Mucosa of stomach (tissue), 1 donor: ENCODE data around the gene SYMPK.

ENCODE experiments used
- H3K27me3 ChIP-seq: one replicate; pipeline ENCODE4 v1.7.0; 2013; ENCODE audit warnings: mild to moderate bottlenecking, low read length; ENCODE audit not compliant: control insufficient read depth, insufficient read depth
- H3K36me3 ChIP-seq: one replicate; pipeline ENCODE4 v1.7.0; 2013; ENCODE audit warnings: low read length; ENCODE audit not compliant: control insufficient read depth, insufficient read depth
- H3K4me1 ChIP-seq: one replicate; pipeline ENCODE4 v1.7.0; 2013; ENCODE audit warnings: mild to moderate bottlenecking, low read length; ENCODE audit not compliant: control insufficient read depth, insufficient read depth
- H3K4me3 ChIP-seq: one replicate; pipeline ENCODE4 v1.7.0; 2013; ENCODE audit warnings: low read length
- H3K9ac ChIP-seq: one replicate; pipeline ENCODE4 v1.7.0; 2013; ENCODE audit warnings: mild to moderate bottlenecking, low read length, moderate library complexity
- H3K9me3 ChIP-seq: one replicate; pipeline ENCODE4 v1.7.0; 2013; ENCODE audit warnings: mild to moderate bottlenecking, low read length, moderate library complexity; ENCODE audit not compliant: control insufficient read depth
- donor health status: Pancreatic carcinoma.

Gene SYMPK

GRCh38 chr19:45785097-45785496 lies 77.8 kb downstream of the SYMPK start:
- Histone ChIP-seq H3K9me3 (no peaks in the 10 kb centered on the region), H3K36me3 (no peaks in the 10 kb centered on the region), H3K27me3 (peaks cover 9% of the 10 kb centered on the region), H3K4me3 (no peak overlapping the region), H3K9ac (no peak overlapping the region), H3K4me1 (peaks cover 21% of the 10 kb centered on the region)

DNA sequence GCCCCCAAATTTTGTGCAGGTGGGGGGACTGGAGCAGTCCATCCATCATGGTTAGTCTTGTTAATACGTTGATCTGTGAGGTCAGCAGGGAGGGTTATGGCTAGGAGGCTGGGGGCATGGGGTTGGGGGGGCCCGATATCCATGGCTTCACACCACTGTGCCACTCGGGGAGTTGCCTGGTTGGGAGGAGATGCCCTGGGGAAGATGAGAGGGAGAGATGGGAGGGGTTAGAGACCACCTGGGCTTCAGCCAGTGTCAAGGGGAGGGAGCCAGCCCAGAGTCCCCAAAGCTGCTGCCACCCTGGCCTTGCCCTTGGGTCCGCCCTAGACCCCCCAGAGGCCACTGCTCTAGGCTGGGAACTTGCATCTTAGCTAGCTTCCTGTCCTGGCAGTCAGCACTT lies 78.9 kb downstream of the SYMPK start:
- Histone ChIP-seq H3K4me1 (peaks cover 30% of the 10 kb centered on the region), H3K4me3 (no peak overlapping the region), H3K36me3 (no peaks in the 10 kb centered on the region)

DNA sequence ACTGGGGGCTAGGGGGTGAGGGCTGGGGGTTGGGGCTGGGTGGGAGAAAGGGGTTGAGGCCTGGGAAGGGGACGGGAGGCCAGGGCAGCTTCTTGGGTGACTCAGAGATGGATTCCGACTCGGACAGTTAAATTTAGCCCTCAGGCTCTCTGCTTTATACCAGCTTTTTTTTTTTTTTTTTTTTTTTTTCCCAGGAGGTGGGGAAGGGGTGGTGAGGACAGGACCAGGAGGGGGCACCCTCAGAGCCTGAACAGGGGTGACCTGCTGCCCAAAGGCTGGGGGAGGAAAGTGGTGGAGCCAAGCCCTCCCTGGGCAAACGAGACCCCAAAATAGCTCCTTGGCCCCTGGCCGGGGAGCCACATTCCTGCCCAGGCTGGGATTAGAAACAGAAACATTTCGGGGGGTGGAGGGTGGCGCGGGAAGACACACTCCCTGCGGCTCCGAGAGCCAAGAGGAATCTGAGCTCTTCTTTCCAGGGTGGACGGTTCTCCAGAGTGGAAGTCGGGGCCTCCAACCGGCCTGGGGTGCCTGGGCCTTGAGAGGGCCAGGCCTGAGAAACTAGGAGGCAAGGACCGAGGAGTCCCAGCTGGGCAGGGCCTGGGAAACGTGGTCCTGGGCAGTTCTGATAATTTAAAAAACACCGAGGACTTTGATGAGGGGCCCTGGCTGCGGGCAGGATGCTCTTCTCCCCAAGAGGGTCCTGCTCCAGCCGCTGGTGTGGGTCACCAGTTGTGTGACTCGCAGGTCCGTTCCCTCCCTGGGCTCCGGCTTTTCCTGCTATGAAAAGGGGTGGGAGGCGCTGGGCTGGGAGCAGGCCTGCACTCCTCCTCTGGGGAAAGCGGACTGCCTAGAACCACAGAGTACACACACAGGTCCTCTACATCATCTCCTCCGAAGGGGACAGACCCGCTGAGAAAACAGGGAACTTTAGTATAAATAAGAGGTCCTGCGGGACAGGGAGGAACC lies 79.8 kb downstream of the SYMPK start:
- peaks cover 9% of the 10 kb centered on the region for H3K27me3 ChIP-seq
- no peaks in the 10 kb centered on the region for H3K36me3 ChIP-seq
- peaks cover 40% of the 10 kb centered on the region for H3K4me1 ChIP-seq
- no peak overlapping the region for H3K4me3 ChIP-seq
- H3K9ac ChIP-seq = peak overlapping the region; percentile 22
- no peaks in the 10 kb centered on the region for H3K9me3 ChIP-seq

More for the DNA sequence above, 78.9 kb downstream of the SYMPK start:
- Histone ChIP-seq H3K9ac (no peak overlapping the region), H3K9me3 (no peaks in the 10 kb centered on the region), H3K27me3 (peaks cover 9% of the 10 kb centered on the region)

- no peaks in the 10 kb centered on the region for H3K9me3 ChIP-seq
- peak within 1 kb of the TSS; percentile 34 for H3K9ac ChIP-seq
- peaks cover 14% of the 10 kb centered on the region for H3K27me3 ChIP-seq
- H3K4me1 ChIP-seq = peaks cover 40% of the 10 kb centered on the region
- no peak within 1 kb of the TSS for H3K4me3 ChIP-seq
- H3K36me3 ChIP-seq = peaks cover 9% of the 10 kb centered on the region
Measured at GRCh38 chr19:45782162-45782691, 80.7 kb downstream of the SYMPK start, which contains the start of gene DMPK. TSS of gene DMPK (minus strand) at chr19:45782490. CDS start at chr19:45782352, 138 bp downstream.

DNA sequence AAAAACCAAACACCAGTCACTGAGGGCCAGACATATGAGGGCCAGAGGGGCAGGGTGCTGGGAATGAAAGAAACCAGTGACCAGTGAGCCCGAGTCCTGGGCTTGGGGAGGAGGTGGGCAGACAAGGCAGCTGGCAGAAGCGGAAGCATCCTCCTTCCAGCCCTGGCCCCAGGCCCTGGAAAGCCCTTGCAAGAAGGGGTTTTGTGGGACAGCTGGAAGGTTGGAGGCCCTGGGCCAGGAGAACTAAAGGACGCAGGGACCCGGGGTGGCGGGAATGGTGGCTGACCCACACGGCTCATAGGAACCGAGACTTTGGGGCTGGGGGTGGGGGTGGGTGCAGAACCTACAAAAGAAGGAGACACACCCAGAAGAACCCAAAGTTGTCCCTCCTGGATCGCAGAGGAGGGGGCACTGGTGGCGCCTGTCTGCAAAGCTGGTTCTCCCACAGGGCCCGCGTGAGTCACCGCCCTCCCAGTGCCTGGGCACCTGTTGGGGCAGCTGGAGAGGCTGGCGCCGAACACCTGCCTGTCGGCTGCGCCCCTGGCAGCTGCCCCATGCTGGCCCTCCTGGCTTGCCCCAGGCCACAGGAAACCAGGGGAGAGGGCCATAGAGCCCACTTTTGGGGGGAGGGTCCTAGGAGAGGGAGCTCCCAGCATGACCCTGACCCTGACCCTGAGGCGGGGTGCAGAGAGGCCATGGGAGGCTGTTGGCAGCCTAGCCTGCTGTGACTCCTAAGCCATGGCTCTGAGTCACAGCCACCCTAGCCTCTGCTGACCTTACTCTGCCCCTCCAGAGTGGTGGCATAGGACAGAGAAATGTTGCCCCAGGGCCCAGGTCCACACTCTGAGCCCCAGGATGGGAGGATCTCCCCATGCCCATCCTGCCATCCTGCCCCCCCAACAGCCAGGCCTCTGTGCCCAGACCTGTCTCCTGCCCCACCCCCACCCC lies 81.5 kb downstream of the SYMPK start:
- peaks cover 14% of the 10 kb centered on the region for H3K27me3 ChIP-seq
- no peaks in the 10 kb centered on the region for H3K9me3 ChIP-seq
- H3K4me1 ChIP-seq = peaks cover 40% of the 10 kb centered on the region
- no peak overlapping the region for H3K4me3 ChIP-seq
- H3K9ac ChIP-seq = peak overlapping the region; percentile 34
- peaks cover 16% of the 10 kb centered on the region for H3K36me3 ChIP-seq

DNA sequence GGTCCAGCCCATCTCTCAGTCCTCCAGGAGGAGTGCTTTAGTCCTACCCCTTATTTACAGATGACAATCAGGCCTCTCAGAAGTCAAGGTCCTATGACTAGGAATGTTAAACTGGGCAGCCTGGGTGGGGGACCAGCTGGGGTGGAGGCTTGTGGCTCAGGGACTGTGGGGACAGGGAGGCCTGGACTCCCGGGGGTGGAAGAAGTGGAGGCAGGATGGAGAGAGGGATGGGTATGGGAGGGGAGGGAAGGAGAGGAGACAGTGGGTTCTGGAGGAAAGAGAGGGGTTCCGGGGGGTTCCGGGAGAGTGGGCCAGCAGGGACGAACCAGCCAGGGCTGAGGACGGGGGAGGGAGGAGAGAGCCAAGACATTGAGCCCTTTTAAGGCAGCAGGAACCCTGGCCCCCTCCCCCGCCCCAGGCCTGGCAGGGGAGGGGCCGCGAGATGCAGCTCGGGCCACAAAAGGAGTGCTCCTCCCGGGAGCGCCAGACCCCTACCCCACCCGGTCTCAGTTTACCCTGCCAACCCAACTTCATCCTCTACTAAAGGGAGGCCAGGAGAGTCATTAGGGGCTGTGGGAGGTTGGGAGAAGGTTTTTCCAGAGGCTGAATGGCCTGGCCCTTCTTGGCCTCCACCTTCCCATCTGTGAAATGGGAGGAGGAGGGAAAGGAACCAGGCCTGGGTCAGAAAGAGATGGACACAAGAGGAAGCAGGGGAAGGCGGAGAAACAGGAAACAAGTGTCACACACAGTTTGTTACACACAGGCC lies 82.3 kb downstream of the SYMPK start:
- Histone ChIP-seq H3K9me3 (no peaks in the 10 kb centered on the region), H3K4me1 (peaks cover 40% of the 10 kb centered on the region), H3K9ac (peak overlapping the region; percentile 34), H3K4me3 (no peak overlapping the region), H3K27me3 (peaks cover 14% of the 10 kb centered on the region), H3K36me3 (peaks cover 17% of the 10 kb centered on the region)

- H3K4me3 ChIP-seq = no peak overlapping the region
- H3K4me1 ChIP-seq = peaks cover 40% of the 10 kb centered on the region
- peaks cover 17% of the 10 kb centered on the region for H3K36me3 ChIP-seq
- no peaks in the 10 kb centered on the region for H3K9me3 ChIP-seq
- H3K27me3 ChIP-seq = peaks cover 14% of the 10 kb centered on the region
- peak overlapping the region; percentile 34 for H3K9ac ChIP-seq
Measured at GRCh38 chr19:45780146-45780447, 82.8 kb downstream of the SYMPK start.

DNA sequence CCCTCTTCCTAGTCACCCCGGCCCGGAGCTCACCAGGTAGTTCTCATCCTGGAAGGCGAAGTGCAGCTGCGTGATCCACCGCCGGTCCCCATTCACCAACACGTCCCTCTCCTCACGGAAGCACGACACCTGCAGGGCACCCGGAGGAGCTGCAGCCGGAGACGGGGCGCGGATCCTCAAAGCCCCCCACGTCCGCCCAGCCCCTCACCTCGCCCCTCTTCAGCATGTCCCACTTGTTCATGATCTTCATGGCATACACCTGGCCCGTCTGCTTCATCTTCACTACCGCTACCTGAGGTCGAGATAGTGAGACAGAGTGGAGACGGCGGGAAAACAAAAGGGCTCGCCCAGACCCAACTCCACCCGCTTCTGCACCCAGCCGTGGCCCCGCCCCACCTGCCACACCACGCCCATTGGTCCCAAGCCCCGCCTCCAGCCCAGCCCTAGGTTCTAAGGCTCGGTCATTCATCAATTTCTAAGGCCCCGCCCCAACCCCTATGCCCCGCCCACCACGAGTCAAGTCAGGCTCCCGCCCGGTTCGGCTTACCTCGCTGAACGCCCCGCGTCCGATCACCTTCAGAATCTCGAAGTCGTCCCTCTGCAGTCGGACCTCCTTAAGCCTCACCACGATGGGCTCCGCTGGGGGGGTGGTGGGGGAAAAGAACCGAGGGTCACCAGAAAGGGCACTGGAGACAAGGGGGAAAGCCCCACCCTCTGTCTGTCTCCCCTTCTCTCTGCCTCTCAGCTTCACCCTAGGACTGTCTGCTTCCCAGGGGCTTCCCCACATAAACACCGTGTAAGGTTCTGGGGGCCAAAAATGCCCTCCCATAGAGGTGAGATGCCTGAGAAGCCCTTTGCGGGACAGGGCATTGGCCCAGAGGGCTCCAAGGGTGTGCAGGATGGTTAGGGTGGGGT lies 83.5 kb downstream of the SYMPK start:
- Histone ChIP-seq H3K36me3 (peaks cover 17% of the 10 kb centered on the region), H3K9ac (no peak overlapping the region), H3K27me3 (peaks cover 14% of the 10 kb centered on the region), H3K4me3 (no peak overlapping the region), H3K9me3 (no peaks in the 10 kb centered on the region), H3K4me1 (peaks cover 40% of the 10 kb centered on the region)

GRCh38 chr19:45778010-45778661 lies 84.8 kb downstream of the SYMPK start:
- Histone ChIP-seq H3K27me3 (peaks cover 11% of the 10 kb centered on the region), H3K36me3 (peaks cover 17% of the 10 kb centered on the region)

GRCh38 chr19:45777395-45777961 lies 85.5 kb downstream of the SYMPK start:
- peaks cover 22% of the 10 kb centered on the region for H3K36me3 ChIP-seq

More at GRCh38 chr19:45778010-45778661, 84.8 kb downstream of the SYMPK start:
- no peaks in the 10 kb centered on the region for H3K9me3 ChIP-seq
- no peak overlapping the region for H3K4me3 ChIP-seq
- H3K4me1 ChIP-seq = peaks cover 48% of the 10 kb centered on the region
- no peak overlapping the region for H3K9ac ChIP-seq

More at GRCh38 chr19:45777395-45777961, 85.5 kb downstream of the SYMPK start:
- H3K4me1 ChIP-seq = peaks cover 54% of the 10 kb centered on the region
- peaks cover 11% of the 10 kb centered on the region for H3K27me3 ChIP-seq
- no peaks in the 10 kb centered on the region for H3K9me3 ChIP-seq
- no peak overlapping the region for H3K4me3 ChIP-seq
- H3K9ac ChIP-seq = no peak overlapping the region
